ENCODE results near the gene GCG.

The GCG gene

GRCh38 chr2:162118166-162119031 is 33.6 kb downstream of the GCG start:
- no peak for TF ChIP-seq CTCF (IDR thresholded peaks at IDR 0.05; ENCODE audit: low read depth, low read length, missing control alignments)
- peak; percentile 36 for DNase-seq (ENCODE audit: extremely low read depth, low read depth)
- H3K4me3 ChIP-seq (replicated peaks; ENCODE audit: low read depth, low read length) = no peak overlapping the region

GRCh38 chr2:162116352-162116751 is 35.7 kb downstream of the GCG start:
- H3K4me3 ChIP-seq (replicated peaks; ENCODE audit: low read depth, low read length) = no peak overlapping the region
- TF ChIP-seq CTCF (IDR thresholded peaks at IDR 0.05; ENCODE audit: low read depth, low read length, missing control alignments) = no peak
- DNase-seq (ENCODE audit: extremely low read depth, low read depth) = no peak

GRCh38 chr2:162115076-162115475 is 37.0 kb downstream of the GCG start:
- no peak for TF ChIP-seq CTCF (IDR thresholded peaks at IDR 0.05; ENCODE audit: low read depth, low read length, missing control alignments)
- DNase-seq (ENCODE audit: extremely low read depth, low read depth) = no peak
- no peak overlapping the region for H3K4me3 ChIP-seq (replicated peaks; ENCODE audit: low read depth, low read length)

- DNase-seq (ENCODE audit: extremely low read depth, low read depth) = no peak
- no peak overlapping the region for H3K4me3 ChIP-seq (replicated peaks; ENCODE audit: low read depth, low read length)
- no peak for TF ChIP-seq CTCF (IDR thresholded peaks at IDR 0.05; ENCODE audit: low read depth, low read length, missing control alignments)
Measured at GRCh38 chr2:162114271-162114670, 37.8 kb downstream of the GCG start.

GRCh38 chr2:162113776-162114168 is 38.3 kb downstream of the GCG start:
- no peak for TF ChIP-seq CTCF (IDR thresholded peaks at IDR 0.05; ENCODE audit: low read depth, low read length, missing control alignments)
- H3K4me3 ChIP-seq (replicated peaks; ENCODE audit: low read depth, low read length) = no peak overlapping the region
- DNase-seq (ENCODE audit: extremely low read depth, low read depth) = no peak

- no peak for DNase-seq (ENCODE audit: extremely low read depth, low read depth)
- no peak overlapping the region for H3K4me3 ChIP-seq (replicated peaks; ENCODE audit: low read depth, low read length)
- no peak for TF ChIP-seq CTCF (IDR thresholded peaks at IDR 0.05; ENCODE audit: low read depth, low read length, missing control alignments)
Measured at GRCh38 chr2:162113088-162113775, 38.8 kb downstream of the GCG start.
